IPS-NIHi11 (cell line): ENCODE data around the gene CCM2.
"Not testable (repeated sequence)": the region's sequence is repeated elsewhere in the genome, so short reads cannot be mapped to it uniquely, and the experiment has no call there.

Experiments
- DNase-seq: peaks from one replicate; pipeline ENCODE4 v3.0.0; 2012; ENCODE audit warnings: mixed read lengths, low spot score

The CCM2 gene

DNA sequence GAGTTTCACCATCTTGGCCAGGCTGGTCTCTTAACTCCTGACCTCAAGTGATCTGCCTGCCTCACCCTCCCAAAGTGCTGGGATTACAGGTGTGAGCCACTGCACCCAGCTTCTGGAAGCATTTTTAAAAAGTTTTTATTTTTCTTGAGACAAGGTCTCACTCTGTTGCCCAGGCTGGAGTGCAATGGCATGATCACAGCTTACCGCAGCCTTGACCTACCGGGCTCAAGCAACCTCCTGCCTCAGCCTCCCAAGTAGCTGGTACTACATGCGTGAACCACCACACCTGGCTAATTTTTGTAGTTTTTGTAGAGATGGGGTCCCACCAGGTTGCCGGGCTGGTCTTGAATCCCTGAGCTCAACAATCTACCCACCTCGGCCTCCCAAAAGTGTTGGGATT, 34.7 kb downstream of the CCM2 start:
- DNase-seq, result not testable (repeated sequence)

- DNase-seq, result no peak
Observed at GRCh38 chr7:45035371-45035770, 35.4 kb downstream of the CCM2 start.

DNA sequence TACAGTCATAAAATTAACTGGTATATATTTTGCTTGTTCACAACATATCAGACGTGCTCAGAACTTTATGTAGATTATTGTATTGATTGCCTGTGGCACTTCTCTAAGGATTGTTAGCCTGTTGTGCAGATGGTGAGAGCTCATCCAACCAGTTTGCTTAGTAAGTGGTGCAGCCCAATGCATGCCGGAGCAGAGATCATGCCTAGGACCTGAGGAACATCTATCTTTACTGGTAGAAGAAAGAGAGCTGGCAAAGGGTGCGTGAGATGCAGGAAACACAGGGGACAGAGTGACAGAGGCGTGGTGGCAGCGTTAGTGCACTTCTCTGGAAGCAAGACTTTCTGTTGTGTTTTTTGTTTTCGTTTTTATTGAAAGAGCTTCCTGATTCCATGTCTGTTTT, 35.9 kb downstream of the CCM2 start:
- DNase-seq, result no peak

GRCh38 chr7:45036317-45036716, 36.3 kb downstream of the CCM2 start:
- DNase-seq, result no peak

GRCh38 chr7:45036796-45037195, 36.8 kb downstream of the CCM2 start:
- no peak for DNase-seq

- DNase-seq, result no peak
Observed at GRCh38 chr7:45037876-45038275, 37.9 kb downstream of the CCM2 start.

DNA sequence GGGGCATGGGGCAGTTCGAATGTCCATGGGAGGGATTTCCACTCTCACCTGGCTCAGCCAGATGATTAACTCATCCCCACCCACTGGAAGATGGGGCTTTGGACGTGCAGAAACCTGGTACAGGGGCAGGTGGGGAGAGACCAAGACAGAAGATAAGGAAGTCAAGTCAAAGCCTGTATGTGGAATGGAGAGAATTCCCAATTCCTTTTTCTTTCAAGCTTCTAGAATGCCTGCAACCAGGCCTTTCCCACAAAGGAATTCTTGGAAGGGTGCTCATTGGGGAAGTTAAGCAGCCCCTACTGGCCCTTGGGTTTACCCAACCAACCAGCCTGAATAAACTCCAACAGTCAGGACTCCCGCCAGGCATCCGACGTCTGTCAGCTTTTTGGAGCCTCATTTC, 39.1 kb downstream of the CCM2 start:
- DNase-seq, result no peak

DNA sequence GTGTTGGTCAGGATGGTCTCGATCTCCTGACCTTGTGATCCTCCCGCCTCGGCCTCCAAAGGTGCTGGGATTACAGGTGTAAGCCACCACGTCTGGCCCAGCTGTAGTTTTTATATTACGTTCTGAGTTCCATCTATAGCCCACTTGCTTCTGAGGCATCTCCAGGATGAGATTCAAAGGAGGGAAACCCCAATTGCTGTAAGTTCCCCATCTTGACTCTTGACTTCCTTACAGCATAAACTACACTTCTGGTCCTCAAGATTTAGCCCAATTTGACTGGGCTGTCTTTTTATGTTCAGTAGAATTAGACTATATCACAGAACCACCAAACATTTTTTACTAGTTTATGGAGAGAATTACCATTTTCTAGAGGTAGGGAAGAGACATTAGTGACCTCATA, 44.3 kb downstream of the CCM2 start:
- no peak for DNase-seq

GRCh38 chr7:45048748-45049147, 48.7 kb downstream of the CCM2 start:
- DNase-seq, result no peak

DNA sequence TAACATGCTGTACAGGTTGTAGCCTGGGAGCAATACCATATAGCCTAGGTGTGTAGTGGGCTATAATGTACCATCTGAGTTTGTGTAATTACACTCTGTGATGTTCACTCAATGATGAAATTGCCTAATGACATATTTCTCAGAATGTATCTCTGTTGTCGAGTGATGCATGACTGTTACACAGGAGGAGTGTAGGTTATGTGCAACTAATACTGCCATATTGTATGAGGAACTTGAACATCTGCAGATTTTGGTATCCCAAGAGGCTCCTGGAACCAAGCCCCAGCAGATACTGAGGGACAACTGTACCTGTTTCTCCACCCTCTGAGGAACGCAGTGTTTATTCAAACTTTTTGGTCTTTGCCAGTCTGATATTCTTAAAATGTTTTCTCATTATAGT, 50.2 kb downstream of the CCM2 start:
- no peak for DNase-seq

- DNase-seq, result no peak
Observed at GRCh38 chr7:45052011-45052410, 52.0 kb downstream of the CCM2 start.

- DNase-seq, result no peak
Observed at GRCh38 chr7:45053401-45053800, 53.4 kb downstream of the CCM2 start.

- no peak for DNase-seq
Observed at GRCh38 chr7:45053941-45054340, 53.9 kb downstream of the CCM2 start.

- DNase-seq, result no peak
Observed at GRCh38 chr7:45054442-45054841, 54.4 kb downstream of the CCM2 start.

DNA sequence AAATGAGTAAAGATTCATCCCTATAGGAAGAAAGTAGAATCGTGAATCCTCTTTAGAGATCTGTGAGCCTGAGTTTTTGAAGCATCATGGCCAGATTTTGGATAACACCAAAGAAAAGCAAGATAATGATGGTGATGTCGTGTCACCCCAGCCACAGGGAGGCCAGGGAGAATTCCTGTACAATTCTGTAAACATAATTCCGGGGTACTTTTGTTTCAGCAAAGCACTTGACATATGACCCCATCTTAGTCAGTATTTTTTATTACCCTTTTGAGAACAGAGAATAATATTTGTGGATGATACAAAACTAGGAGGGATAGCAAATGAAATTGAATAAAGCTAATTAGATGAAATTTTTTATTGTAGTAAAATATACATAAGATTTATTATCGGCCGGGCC, 55.0 kb downstream of the CCM2 start:
- no peak for DNase-seq

- DNase-seq, result no peak
Observed at GRCh38 chr7:45055594-45056219, 55.7 kb downstream of the CCM2 start.

- no peak for DNase-seq
Observed at GRCh38 chr7:45057878-45058277, 57.9 kb downstream of the CCM2 start.

DNA sequence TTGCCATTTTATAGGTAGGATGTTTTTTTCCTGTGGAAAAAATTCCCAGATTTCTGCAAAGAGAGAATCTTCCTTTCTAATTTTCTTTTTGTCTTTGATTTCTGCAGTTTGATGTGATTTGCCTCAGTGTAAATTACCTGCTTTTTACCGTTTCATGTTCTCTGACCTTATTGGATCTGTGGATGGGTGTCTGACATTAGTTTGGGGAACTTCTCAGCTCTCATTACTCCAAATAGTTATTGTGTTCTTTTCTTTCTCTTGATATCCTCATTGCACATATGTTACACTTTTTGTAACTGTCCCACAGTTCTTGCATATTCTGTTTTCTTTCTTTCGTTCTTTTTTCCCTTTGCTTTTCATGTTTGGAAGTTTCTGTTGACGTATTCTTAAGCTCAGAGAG, 60.3 kb downstream of the CCM2 start:
- DNase-seq, result no peak

GRCh38 chr7:45061352-45061751, 61.4 kb downstream of the CCM2 start:
- DNase-seq, result no peak

DNA sequence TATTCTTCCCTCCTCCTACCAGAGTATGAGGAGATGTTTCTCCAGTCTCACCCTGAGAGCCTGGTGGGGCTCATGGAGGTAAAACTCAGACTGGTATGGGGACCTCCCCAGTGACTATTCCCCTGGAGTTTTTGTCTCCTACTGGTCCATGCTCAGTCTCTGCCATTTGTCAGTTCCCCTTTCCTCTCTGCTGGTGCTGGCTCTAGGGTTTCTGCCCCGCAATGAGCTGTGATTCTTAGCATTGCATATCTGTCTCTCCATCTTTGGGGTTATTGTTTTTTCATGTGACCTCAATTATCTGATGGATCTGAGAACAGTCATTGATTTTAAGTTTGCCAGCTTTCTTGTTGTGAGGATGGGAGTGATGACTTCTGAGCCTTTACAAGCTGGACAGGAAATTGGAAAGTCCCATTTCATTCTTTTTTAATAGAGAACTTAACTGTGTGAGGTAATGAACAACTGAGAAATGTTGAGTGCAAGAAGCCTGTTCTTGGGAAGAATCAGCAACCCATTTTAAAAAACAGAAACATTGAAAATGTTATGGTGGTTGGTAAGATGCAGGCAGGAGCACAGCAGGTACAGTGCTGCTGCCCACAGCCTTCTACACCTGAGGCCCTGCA, 61.9 kb downstream of the CCM2 start:
- no peak for DNase-seq

- DNase-seq, result no peak
Observed at GRCh38 chr7:45064047-45064725, 64.2 kb downstream of the CCM2 start.

DNA sequence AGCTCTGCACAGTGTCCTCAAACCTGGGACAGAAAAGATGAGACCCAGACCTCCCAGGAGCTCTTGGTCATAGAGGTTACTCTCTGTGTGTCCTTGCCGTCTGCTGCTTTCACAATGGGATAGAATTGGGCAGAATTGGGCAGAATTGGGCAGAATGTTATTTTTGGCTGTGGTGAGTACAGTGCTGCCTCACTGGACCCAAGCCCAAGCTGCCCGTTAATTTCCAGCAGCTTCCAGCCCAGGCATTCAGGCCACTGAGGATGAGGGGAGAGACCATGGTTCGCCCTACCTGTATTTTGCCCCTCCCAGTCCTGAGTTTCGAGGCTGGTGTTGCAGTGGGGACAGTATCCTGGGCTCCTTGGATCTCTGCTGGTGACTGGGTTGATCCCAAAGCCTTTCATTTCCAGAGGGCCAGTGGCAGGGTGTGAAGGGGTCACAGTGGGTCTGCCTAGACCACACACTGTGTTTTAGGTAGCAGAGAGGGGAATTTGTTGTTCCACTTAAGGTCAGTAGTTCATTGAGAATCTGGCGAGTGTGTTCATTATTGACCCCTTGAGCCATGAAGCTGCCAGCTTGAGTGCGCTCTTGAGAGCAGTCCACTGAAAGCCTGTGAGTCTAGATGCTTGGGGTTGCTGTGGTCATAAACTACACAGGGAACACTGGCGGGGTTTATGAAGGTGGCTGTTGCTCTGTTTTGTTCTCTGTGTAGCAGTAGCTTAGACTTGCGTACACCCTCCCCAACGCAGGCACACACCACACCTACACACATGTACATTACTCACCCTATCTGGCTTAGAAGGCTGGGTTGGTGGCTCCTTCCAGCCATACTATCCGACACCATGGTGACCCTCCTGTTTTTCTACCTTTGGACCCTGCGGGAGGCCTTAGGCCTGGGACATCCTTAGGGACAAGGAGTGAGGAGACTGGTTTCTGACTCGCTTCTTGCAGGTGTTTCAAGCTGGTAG, 65.3 kb downstream of the CCM2 start:
- DNase-seq, result no peak

GRCh38 chr7:45066409-45066808, 66.4 kb downstream of the CCM2 start:
- DNase-seq, result no peak
